ENCODE data around the gene ACAD10.

DNA sequence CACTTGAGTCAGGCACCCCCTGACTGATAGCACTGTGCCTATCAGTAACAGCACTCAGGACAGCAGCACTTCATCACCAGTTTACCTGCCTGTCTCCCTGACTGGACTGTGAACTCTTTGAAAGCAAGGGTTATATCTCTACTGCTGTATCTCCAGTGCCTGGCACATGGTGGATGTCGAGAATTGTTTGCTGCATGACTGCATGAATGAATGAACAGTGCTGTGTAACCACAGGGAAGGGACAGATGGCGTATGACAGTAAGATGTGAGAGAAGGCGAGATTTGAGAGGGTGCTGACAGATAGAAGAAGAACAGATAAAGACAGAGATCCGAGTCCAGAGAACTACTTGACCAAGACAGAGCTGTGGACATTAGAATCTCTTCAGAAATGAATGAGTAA, 29.8 kb upstream of the ACAD10 start:
- TF ChIP-seq, protein P1, sequence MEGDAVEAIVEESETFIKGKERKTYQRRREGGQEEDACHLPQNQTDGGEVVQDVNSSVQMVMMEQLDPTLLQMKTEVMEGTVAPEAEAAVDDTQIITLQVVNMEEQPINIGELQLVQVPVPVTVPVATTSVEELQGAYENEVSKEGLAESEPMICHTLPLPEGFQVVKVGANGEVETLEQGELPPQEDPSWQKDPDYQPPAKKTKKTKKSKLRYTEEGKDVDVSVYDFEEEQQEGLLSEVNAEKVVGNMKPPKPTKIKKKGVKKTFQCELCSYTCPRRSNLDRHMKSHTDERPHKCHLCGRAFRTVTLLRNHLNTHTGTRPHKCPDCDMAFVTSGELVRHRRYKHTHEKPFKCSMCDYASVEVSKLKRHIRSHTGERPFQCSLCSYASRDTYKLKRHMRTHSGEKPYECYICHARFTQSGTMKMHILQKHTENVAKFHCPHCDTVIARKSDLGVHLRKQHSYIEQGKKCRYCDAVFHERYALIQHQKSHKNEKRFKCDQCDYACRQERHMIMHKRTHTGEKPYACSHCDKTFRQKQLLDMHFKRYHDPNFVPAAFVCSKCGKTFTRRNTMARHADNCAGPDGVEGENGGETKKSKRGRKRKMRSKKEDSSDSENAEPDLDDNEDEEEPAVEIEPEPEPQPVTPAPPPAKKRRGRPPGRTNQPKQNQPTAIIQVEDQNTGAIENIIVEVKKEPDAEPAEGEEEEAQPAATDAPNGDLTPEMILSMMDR (IDR thresholded peaks at IDR 0.05; ENCODE audit: low read depth, low read length): no peak
- TF ChIP-seq POLR2A (IDR thresholded peaks at IDR 0.05; ENCODE audit: extremely low read depth, insufficient read length): no peak
- TF ChIP-seq MYC (IDR thresholded peaks at IDR 0.05; ENCODE audit: low read depth, low read length): no peak

Data from NB4 (cell line).